OCI-LY3 (cell line): ENCODE data around the gene LEAP2.

ENCODE experiments used
- H2AFZ ChIP-seq: fragments of 200-600, 300-600 bp; shearing (Covaris generic); 2 replicates; pipeline ENCODE4 v1.6.0; 2014; ENCODE audit warnings: antibody characterized with exemption, low read depth, low read length
- H3K27ac ChIP-seq: fragments of 200-600, 300-600 bp; sonication (generic); 2 replicates; pipeline ENCODE4 v1.5.1; 2014; ENCODE audit warnings: mild to moderate bottlenecking, low read length, moderate library complexity, mixed read lengths
- H3K27me3 ChIP-seq: fragments of 200-600, 300-600 bp; sonication (generic); 2 replicates; pipeline ENCODE4 v1.6.1; 2014; ENCODE audit warnings: low read depth, low read length, mixed read lengths
- H3K36me3 ChIP-seq: fragments of 200-600, 300-600 bp; sonication (generic); replicated peaks from 2 replicates; pipeline ENCODE3; 2014; ENCODE audit warnings: low read depth, low read length, mixed read lengths
- H3K4me1 ChIP-seq: fragments of 300-600, 200-600 bp; sonication (generic); 2 replicates; pipeline ENCODE4 v1.6.1; 2014; ENCODE audit warnings: low read length, mixed read lengths
- H3K4me2 ChIP-seq: fragments of 200-600, 300-600 bp; sonication (generic); 2 replicates; pipeline ENCODE4 v1.6.1; 2014; ENCODE audit warnings: low read length, mixed read lengths
- H3K4me3 ChIP-seq: fragments of 300-600, 200-600 bp; sonication (generic); 2 replicates; pipeline ENCODE4 v1.5.1; 2014; ENCODE audit warnings: antibody characterized with exemption, mild to moderate bottlenecking, low read length, moderate library complexity
- H3K79me2 ChIP-seq: fragments of 300-600, 200-600 bp; shearing (Covaris generic); 2 replicates; pipeline ENCODE4 v1.6.1; 2014; ENCODE audit warnings: mild to moderate bottlenecking, low read length, mixed read lengths
- H3K9ac ChIP-seq: fragments of 300-600, 200-600 bp; shearing (Covaris generic); 2 replicates; pipeline ENCODE4 v1.6.0; 2014; ENCODE audit warnings: mild to moderate bottlenecking, low read length, moderate library complexity
- H3K9me3 ChIP-seq: fragments of 200-600, 300-600 bp; shearing (Covaris generic); 2 replicates; pipeline ENCODE4 v1.6.1; 2014; ENCODE audit warnings: low read length, mixed read lengths; ENCODE audit not compliant: insufficient read depth
- H4K20me1 ChIP-seq: fragments of 200-600, 300-600 bp; sonication (generic); 2 replicates; pipeline ENCODE4 v1.6.1; 2016; ENCODE audit warnings: low read length, mixed read lengths; ENCODE audit not compliant: insufficient read depth
- CTCF ChIP-seq: fragments of 200-600, 300-600 bp; sonication (generic); IDR thresholded peaks from 2 replicates; pipeline ENCODE4 v1.5.1; 2014; ENCODE audit warnings: antibody characterized with exemption, low read length, low read depth
- EZH2phosphoT487 ChIP-seq: fragments of 200-600 bp; shearing (Covaris generic); IDR thresholded peaks from 2 replicates; pipeline ENCODE4 v1.6.1; 2018; ENCODE audit warnings: antibody characterized with exemption, mixed run types, low read depth

LEAP2 gene

GRCh38 chr5:132876020-132876759 lies 2.7 kb downstream of the LEAP2 start:
- peaks cover 7% of the 10 kb centered on the region for H3K36me3 ChIP-seq

GRCh38 chr5:132877466-132877865 lies 4.0 kb downstream of the LEAP2 start:
- no peak overlapping the region for H2AFZ ChIP-seq
- H3K4me3 ChIP-seq = no peak overlapping the region
- TF ChIP-seq CTCF = no peak
- TF ChIP-seq EZH2phosphoT487 = no peak
- H3K79me2 ChIP-seq = no peaks in the 10 kb centered on the region
- H4K20me1 ChIP-seq = no peaks in the 10 kb centered on the region
- peaks cover 10% of the 10 kb centered on the region for H3K36me3 ChIP-seq
- H3K9me3 ChIP-seq = no peaks in the 10 kb centered on the region
- H3K4me1 ChIP-seq = no peaks in the 10 kb centered on the region
- H3K9ac ChIP-seq = no peak overlapping the region
- no peak overlapping the region for H3K4me2 ChIP-seq
- no peaks in the 10 kb centered on the region for H3K27me3 ChIP-seq
- H3K27ac ChIP-seq = no peak overlapping the region

More at GRCh38 chr5:132876020-132876759, 2.7 kb downstream of the LEAP2 start:
- Histone ChIP-seq H3K27me3 (no peaks in the 10 kb centered on the region), H3K27ac (no peak overlapping the region), H3K4me1 (no peaks in the 10 kb centered on the region), H3K4me2 (no peak overlapping the region), H3K9me3 (no peaks in the 10 kb centered on the region), H4K20me1 (no peaks in the 10 kb centered on the region), H3K79me2 (no peaks in the 10 kb centered on the region), H3K4me3 (no peak overlapping the region), H3K9ac (no peak overlapping the region), H2AFZ (no peak overlapping the region)
- no peak for TF ChIP-seq EZH2phosphoT487
- no peak for TF ChIP-seq CTCF

GRCh38 chr5:132877938-132878337 lies 4.5 kb downstream of the LEAP2 start:
- H3K9ac ChIP-seq = no peak overlapping the region
- no peaks in the 10 kb centered on the region for H3K9me3 ChIP-seq
- H3K27me3 ChIP-seq = no peaks in the 10 kb centered on the region
- peaks cover 10% of the 10 kb centered on the region for H3K36me3 ChIP-seq
- no peak overlapping the region for H3K4me2 ChIP-seq
- no peaks in the 10 kb centered on the region for H4K20me1 ChIP-seq
- no peaks in the 10 kb centered on the region for H3K79me2 ChIP-seq
- TF ChIP-seq CTCF (no peak), EZH2phosphoT487 (no peak)
- no peaks in the 10 kb centered on the region for H3K4me1 ChIP-seq
- no peak overlapping the region for H3K27ac ChIP-seq
- H2AFZ ChIP-seq = no peak overlapping the region
- H3K4me3 ChIP-seq = no peak overlapping the region

DNA sequence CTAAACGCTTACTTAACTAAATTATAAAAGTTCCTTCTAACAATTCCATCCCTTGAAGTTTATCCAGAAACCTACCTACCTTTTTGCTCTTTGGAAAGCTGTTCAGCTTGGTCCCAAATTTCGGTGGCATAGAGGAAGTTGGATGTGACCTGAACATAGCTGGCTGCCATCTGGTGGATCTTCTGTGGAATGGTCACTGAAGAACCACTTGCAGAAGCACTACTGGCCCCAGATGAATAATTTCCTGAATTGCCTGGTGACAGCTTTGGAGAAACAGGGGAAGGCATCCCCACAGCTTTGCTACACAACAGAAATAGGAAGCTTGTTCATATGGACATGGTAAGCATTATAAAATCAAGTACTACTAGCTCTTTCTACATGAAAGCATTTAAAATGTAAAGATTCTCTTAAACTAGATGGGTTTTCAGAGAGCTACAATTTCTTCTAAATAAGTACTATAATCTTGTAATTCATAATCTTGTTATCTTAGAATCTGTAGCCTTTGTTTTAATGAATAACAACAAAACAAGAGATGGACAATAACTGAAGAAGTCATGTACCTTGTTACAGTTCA lies 9.9 kb downstream of the LEAP2 start:
- Histone ChIP-seq H3K79me2 (no peaks in the 10 kb centered on the region), H4K20me1 (no peaks in the 10 kb centered on the region), H3K36me3 (peaks cover 25% of the 10 kb centered on the region), H3K27me3 (no peaks in the 10 kb centered on the region), H2AFZ (no peak overlapping the region), H3K27ac (no peak overlapping the region), H3K4me1 (peaks cover 8% of the 10 kb centered on the region), H3K9me3 (no peaks in the 10 kb centered on the region), H3K4me2 (no peak overlapping the region), H3K9ac (no peak overlapping the region), H3K4me3 (no peak overlapping the region)
- TF ChIP-seq CTCF (peak; percentile 62), EZH2phosphoT487 (no peak)
